Measurements from ENCODE around the gene RTL5. TPM values are rescaled to one million over a fixed set of nuclear protein-coding genes. Genes with fewer than 3 reads are reported as not detected.

RTL5 gene
- total and polyA plus RNA-seq, 10 of the 15 experiments (the other 5 are each of a cell fraction or from before 2014, with no cell fraction given): under 0.01 to 0.10 (median 0.03) TPM; not detected in 5

DNA sequence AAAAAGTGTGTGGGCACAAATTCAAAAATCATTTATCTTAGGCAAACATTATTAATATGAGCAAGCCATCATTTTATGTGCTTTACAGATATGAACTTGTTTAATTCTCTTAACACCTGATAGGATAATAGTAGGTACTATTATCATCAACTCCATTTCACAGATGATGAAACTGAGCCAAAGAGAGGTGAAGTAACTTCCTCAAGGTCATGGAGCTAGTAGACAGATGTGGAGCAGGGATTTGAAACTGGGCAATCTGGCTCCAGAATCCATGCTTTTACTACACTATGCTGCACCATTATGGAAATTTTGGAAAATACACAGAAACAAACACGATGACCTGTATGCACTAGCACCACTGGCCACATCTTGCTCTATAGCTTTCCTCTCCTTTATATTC is 48.8 kb upstream of the RTL5 start:
- SMC1A ChIA-PET (ENCODE audit: uncharacterized antibody, unreplicated experiment): interaction anchor here (0.7 to 1.2 kb wide), 2 partner anchors 77 to 159 kb away, joined by 3 to 4 read pairs; no protein-coding TSS in a partner anchor
- CTCF ChIA-PET: interaction anchor here (0.6 kb wide), 1 partner anchor 13 kb away, joined by 3 read pairs; no protein-coding TSS in a partner anchor
- intact Hi-C loops (cut with micrococcal nuclease; ENCODE audit: unreplicated experiment) (loop anchor here (2.0 to 5.0 kb wide), 2 partner anchors 38 to 53 kb away; no protein-coding TSS in a partner anchor), in situ Hi-C loops (cut with MboI) (no loop called here)
- TSS peak; percentile 82 for BruUV-seq (replicated peaks)
- TF ChIP-seq ZZZ3 (IDR thresholded peaks at IDR 0.05; ENCODE audit: control insufficient read depth, insufficient read length, low read depth): no peak
- TF ChIP-seq TCF3 (IDR thresholded peaks at IDR 0.05; ENCODE audit: borderline replicate concordance, insufficient read depth, low read depth, low read length): no peak
- no peak for TF ChIP-seq PKNOX1 (IDR thresholded peaks at IDR 0.05)
- TF ChIP-seq, protein P1, sequence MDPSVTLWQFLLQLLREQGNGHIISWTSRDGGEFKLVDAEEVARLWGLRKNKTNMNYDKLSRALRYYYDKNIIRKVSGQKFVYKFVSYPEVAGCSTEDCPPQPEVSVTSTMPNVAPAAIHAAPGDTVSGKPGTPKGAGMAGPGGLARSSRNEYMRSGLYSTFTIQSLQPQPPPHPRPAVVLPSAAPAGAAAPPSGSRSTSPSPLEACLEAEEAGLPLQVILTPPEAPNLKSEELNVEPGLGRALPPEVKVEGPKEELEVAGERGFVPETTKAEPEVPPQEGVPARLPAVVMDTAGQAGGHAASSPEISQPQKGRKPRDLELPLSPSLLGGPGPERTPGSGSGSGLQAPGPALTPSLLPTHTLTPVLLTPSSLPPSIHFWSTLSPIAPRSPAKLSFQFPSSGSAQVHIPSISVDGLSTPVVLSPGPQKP (IDR thresholded peaks at IDR 0.05; ENCODE audit: low read depth, low read length): no peak
- TF ChIP-seq ASH2L (IDR thresholded peaks at IDR 0.05; ENCODE audit: borderline replicate concordance, low read depth): no peak
- no peak for TF ChIP-seq MEF2A (IDR thresholded peaks at IDR 0.05; ENCODE audit: insufficient read depth, low read depth, low read length)
- no peak for TF ChIP-seq MTA2 (IDR thresholded peaks at IDR 0.05; ENCODE audit: low read depth)
- TF ChIP-seq POLR2AphosphoS2 (IDR thresholded peaks at IDR 0.05; ENCODE audit: low read depth, low read length): no peak
- TF ChIP-seq GATAD2B (conservative IDR thresholded peaks at IDR 0.05; ENCODE audit: low read depth): no peak
- no peak for TF ChIP-seq CTCF (IDR thresholded peaks at IDR 0.05 in 2 of 3, conservative IDR thresholded peaks at IDR 0.05 in 1 of 3; ENCODE audit: control insufficient read depth in 2 of 3, extremely low read depth in 1 of 3, insufficient read depth in 1 of 3, low read depth in 3 of 3, low read length in 3 of 3)
- no peak for TF ChIP-seq KLF5 (IDR thresholded peaks at IDR 0.05; ENCODE audit: partially characterized antibody)
- no peak for TF ChIP-seq BACH1 (IDR thresholded peaks at IDR 0.05; ENCODE audit: borderline replicate concordance)
- TF ChIP-seq, protein P2, sequence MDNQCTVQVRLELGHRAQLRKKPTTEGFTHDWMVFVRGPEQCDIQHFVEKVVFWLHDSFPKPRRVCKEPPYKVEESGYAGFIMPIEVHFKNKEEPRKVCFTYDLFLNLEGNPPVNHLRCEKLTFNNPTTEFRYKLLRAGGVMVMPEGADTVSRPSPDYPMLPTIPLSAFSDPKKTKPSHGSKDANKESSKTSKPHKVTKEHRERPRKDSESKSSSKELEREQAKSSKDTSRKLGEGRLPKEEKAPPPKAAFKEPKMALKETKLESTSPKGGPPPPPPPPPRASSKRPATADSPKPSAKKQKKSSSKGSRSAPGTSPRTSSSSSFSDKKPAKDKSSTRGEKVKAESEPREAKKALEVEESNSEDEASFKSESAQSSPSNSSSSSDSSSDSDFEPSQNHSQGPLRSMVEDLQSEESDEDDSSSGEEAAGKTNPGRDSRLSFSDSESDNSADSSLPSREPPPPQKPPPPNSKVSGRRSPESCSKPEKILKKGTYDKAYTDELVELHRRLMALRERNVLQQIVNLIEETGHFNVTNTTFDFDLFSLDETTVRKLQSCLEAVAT (IDR thresholded peaks at IDR 0.05): no peak
- TF ChIP-seq SMARCA5 (IDR thresholded peaks at IDR 0.05): no peak
- Histone ChIP-seq H3K36me3 (ENCODE audit: control insufficient read depth in 2 of 2, insufficient read depth in 2 of 2, low read length in 1 of 2) (no peaks in the 10 kb centered on the region), H3K4me1 (ENCODE audit: control insufficient read depth, insufficient read depth, low read length) (peaks cover 3% of the 10 kb centered on the region; the same call in 1 of the 2 replicates), H3K79me2 (ENCODE audit: control insufficient read depth, insufficient read depth, low read length) (peaks cover 9% of the 10 kb centered on the region), H3K9me3 (replicated peaks; ENCODE audit: control insufficient read depth, insufficient read depth, low read length) (no peaks in the 10 kb centered on the region), H3K27ac (ENCODE audit: control insufficient read depth, insufficient read depth) (peak overlapping the region; percentile 83), H3K4me3 (no peak overlapping the region), H4K20me1 (ENCODE audit: control insufficient read depth, insufficient read depth) (no peaks in the 10 kb centered on the region), H3K27me3 (replicated peaks in 1 of 2; ENCODE audit: control insufficient read depth in 2 of 2, insufficient read depth in 2 of 2, low read length in 1 of 2) (no peaks in the 10 kb centered on the region), H2AFZ (ENCODE audit: control insufficient read depth, low read depth, low read length) (peak overlapping the region; percentile 75), H3K4me2 (ENCODE audit: control insufficient read depth, insufficient read depth) (peak overlapping the region; percentile 71), H3K9ac (ENCODE audit: control insufficient read depth, insufficient read depth, low read length) (peak overlapping the region; percentile 75)
- RAD21 ChIA-PET (ENCODE audit: unreplicated experiment): interaction anchor here (1.0 to 1.3 kb wide), 2 partner anchors 58 to 97 kb away, joined by 3 read pairs; partner anchors contain the start of genes ERCC6L and RPS4X
- no peak for FAIRE-seq
- WGBS (ENCODE audit: insufficient coverage, insufficient replicate concordance, low lambda C conversion rate, missing lambda C conversion rate): 32% methylated on average over 1 of the region's 1 CpG
- POLR2A ChIA-PET: no interaction called here
- DNase-seq (ENCODE audit: low read depth, low spot score): no peak
- no peak for ATAC-seq

Data from GM12878 (cell line).